Effector memory CD8-positive, alpha-beta T cell (primary cell): Measurements from ENCODE around the gene PDGFD.

ENCODE experiments used
- ATAC-seq: fragments of 150-1000 bp; cut with Tn5 transposase; replicated peaks from 2 replicates; pipeline ENCODE4 v1.10.0; 2021; ENCODE audit warnings: mild to moderate bottlenecking, moderate library complexity
- DNase-seq, 3 experiments: peaks; one replicate each; pipeline ENCODE4 v3.0.0; 2021
- H3K27ac Mint-ChIP-seq, 2 donors: one replicate each; pipeline ENCODE4 v1.8.0; 2022; ENCODE audit warnings: mild to moderate bottlenecking in 2 of 2, mixed read lengths in 2 of 2, moderate library complexity in 2 of 2
- H3K27me3 Mint-ChIP-seq, 2 donors: one replicate each; pipeline ENCODE4 v1.8.0; 2022; ENCODE audit warnings: mixed read lengths in 2 of 2
- H3K36me3 Mint-ChIP-seq: one replicate; pipeline ENCODE4 v1.8.0; 2022; ENCODE audit warnings: mild to moderate bottlenecking, moderate library complexity, mixed read lengths; ENCODE audit not compliant: insufficient read depth
- H3K4me1 Mint-ChIP-seq, 2 donors: one replicate each; pipeline ENCODE4 v1.8.0; 2022; ENCODE audit warnings: low read depth in 2 of 2, mixed read lengths in 2 of 2
- H3K4me3 Mint-ChIP-seq, 2 donors: one replicate each; pipeline ENCODE4 v1.8.0; 2022; ENCODE audit warnings: mild to moderate bottlenecking in 2 of 2, mixed read lengths in 2 of 2, moderate library complexity in 2 of 2
- H3K9me3 Mint-ChIP-seq, 2 donors: one replicate each; pipeline ENCODE4 v1.8.0; 2022; ENCODE audit warnings: mixed read lengths in 2 of 2

Gene PDGFD

DNA sequence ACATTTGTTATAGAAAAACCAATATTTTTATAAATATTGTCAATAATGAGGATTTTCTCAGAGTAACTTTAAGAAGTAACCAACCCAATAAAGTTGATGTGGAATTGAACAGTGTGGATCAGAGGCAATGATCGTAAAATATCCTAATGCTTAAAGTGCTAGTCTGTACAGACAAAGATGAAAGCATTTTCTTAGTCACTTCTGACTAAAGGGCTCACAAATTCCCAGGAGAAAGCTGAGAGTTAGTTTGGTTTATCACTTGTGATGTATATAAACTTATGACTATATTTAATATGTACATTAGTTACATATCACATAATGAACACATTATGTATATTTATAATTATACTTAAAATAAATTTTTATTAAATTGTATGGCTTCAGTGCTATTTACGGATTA lies 152.9 kb downstream of the PDGFD start:
- H3K9me3 Mint-ChIP-seq: no peaks in the 10 kb centered on the region
- H3K27ac Mint-ChIP-seq: no peak overlapping the region
- DNase-seq: no peak
- ATAC-seq: no peak
- H3K4me1 Mint-ChIP-seq: peaks cover 0 to 1% of the 10 kb centered on the region in 2 donors
- H3K4me3 Mint-ChIP-seq: no peak overlapping the region
- no peaks in the 10 kb centered on the region for H3K27me3 Mint-ChIP-seq
- H3K36me3 Mint-ChIP-seq: peaks cover 2% of the 10 kb centered on the region

DNA sequence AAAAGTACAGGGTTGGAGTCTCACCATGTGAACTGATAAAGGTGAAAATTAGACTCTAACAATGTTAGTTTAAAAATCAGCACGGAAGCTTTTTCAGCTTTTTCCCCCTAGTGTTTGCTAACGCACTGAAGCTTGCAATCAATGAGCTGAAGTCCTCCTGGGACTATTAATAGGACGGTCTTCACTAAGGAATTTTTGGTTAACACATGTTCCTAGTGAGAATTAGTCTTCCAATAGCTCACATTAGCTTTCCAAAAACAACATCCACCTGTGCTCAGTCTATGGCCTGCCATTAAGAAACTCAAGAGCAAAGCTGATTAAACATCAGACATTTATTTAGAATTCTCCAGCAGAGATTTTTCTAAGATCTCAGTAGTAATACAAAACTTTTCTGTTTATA lies 154.2 kb downstream of the PDGFD start:
- Mint-ChIP-seq H3K4me3 (no peak overlapping the region), H3K36me3 (peaks cover 2% of the 10 kb centered on the region), H3K27me3 (no peaks in the 10 kb centered on the region)

DNA sequence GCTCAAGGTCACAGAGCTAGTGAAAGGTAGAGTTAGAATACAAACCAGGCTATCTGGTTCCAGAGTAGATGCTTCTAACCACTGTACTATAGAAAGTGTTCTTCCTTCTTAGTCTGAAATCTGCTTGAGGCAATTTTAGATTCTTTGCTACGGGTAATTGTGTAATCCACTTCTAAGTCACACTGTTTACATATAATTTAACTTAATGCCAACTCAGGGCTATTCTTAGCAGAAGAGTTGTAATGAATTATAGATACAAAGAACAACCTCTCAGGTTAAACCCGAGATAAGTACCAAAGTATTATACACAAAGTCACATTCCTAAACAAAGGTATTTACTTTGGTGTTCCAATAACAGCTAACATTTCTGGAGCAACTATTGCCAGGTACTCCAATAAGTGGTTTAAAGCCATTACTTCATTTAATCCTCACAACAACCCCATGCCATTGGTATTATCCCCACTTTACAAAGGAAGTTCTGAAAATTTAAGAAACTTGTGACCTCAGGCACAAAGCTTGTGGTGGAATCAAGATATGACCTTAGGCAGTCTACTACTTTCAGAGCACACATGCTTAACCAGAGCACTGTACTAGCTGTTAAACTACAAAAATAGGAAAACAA lies 158.6 kb downstream of the PDGFD start:
- no peak for ATAC-seq
- H3K9me3 Mint-ChIP-seq: no peaks in the 10 kb centered on the region
- no peak overlapping the region for H3K4me3 Mint-ChIP-seq

More for the DNA sequence above, 154.2 kb downstream of the PDGFD start:
- Mint-ChIP-seq H3K27ac (no peak overlapping the region), H3K9me3 (no peaks in the 10 kb centered on the region), H3K4me1 (no peaks in the 10 kb centered on the region)
- ATAC-seq: no peak
- DNase-seq: no peak

DNA sequence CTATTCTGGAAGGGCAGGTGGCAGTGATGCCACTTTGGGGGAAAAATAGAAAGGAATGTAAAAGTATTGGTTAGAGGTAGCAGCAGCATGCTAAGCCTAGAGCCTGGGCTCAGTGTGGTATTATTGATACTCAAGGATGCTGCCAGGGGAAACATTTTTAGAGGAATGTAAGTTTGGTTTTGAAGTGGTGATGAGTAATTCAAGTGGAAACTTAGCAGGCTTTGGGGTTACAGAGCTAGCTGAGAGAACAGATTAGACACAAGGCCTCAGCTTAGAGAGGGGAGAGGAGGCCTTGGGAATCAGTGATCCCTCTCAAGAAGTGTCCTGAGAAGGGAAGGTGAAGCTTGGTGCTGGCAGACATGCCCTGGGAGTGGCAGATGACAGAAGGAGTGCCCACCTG lies 160.5 kb downstream of the PDGFD start:
- H3K9me3 Mint-ChIP-seq: no peaks in the 10 kb centered on the region
- no peaks in the 10 kb centered on the region for H3K27me3 Mint-ChIP-seq
- DNase-seq (no peak), ATAC-seq (no peak)
- H3K36me3 Mint-ChIP-seq: peaks cover 2% of the 10 kb centered on the region
- no peak overlapping the region for H3K27ac Mint-ChIP-seq
- H3K4me3 Mint-ChIP-seq: no peak overlapping the region
- H3K4me1 Mint-ChIP-seq: no peaks in the 10 kb centered on the region

More for the DNA sequence above, 158.6 kb downstream of the PDGFD start:
- peaks cover 2% of the 10 kb centered on the region for H3K36me3 Mint-ChIP-seq
- H3K27ac Mint-ChIP-seq: no peak overlapping the region
- no peaks in the 10 kb centered on the region for H3K4me1 Mint-ChIP-seq
- no peak for DNase-seq
- no peaks in the 10 kb centered on the region for H3K27me3 Mint-ChIP-seq

DNA sequence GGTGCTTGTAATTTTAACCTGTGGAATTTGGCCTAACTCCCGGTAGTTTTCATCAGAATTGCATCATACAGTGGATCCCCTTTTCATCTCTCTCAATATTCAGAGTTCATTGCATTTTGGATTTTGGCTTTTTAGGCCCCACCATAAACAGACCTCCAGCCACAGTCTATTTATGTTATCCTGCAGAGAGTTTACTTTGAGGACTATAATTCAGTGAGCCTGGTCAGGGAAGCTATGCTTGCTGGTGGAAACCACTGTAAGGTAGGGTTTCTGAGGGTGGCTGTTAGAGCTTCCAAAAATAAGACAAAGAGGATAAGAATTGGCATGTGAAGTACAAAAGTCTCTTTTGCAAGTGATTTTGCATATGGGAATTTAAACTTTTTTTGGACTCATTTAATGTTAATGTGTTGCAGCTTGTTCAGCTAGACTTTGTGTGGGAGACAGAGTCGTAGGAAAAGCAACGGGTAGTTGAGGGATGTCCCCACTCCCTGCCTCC lies 162.3 kb downstream of the PDGFD start:
- H3K36me3 Mint-ChIP-seq: peaks cover 2% of the 10 kb centered on the region

DNA sequence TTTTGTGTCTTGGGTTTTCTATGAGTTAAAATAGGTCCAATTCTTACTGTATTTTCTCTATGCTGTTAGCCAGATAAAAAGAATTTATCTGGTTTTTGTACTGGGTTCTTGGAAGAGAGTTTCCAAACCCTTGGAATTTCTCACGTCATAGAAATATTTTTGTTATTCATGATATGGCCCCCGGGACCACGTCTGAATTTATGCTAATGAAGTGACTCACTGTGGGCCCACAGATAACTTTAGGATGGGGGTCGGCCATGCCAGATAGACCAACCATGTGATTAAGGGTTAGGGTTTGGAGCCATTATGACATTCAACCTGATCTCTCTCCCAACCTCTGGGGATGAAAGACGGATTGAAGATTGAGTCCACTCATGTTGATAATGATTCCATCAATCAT lies 163.1 kb downstream of the PDGFD start:
- no peak for DNase-seq

More for the DNA sequence above, 162.3 kb downstream of the PDGFD start:
- no peaks in the 10 kb centered on the region for H3K4me1 Mint-ChIP-seq
- no peak overlapping the region for H3K4me3 Mint-ChIP-seq
- ATAC-seq (no peak), DNase-seq (no peak)
- no peaks in the 10 kb centered on the region for H3K27me3 Mint-ChIP-seq
- no peak overlapping the region for H3K27ac Mint-ChIP-seq
- H3K9me3 Mint-ChIP-seq: no peaks in the 10 kb centered on the region

DNA sequence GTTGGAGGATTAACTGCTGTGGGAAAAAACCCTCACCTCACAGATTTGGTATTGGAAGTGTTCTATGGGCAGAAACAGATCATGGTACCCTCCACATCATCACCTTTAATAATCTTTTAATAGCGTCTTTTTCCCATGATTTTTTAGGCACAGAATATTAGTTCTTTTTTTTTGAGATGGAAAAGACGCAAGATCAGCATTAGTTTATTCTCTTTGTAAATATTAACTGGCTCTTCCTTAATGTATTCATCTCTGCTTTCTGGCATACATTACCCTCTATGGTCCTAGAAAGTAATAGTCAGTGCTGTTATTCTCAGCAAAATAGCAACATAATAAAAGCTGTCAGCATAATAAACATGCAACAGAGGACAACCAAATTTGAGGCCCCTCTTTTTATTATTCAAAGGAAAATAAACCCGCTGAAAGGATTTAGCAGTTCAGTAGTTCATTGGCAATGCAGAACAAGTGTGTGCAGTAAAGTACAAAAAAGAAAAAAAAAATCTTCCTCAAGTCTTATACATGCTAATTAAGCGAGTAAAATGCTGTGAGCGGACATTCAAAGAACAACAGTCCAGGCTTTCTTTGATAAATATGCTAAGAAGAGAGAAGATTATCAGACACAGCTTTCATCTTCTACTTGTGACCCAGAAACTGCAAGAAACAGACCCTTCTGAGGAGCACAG lies 165.0 kb downstream of the PDGFD start:
- Mint-ChIP-seq H3K4me3 (no peak overlapping the region), H3K4me1 (no peaks in the 10 kb centered on the region), H3K27ac (no peak overlapping the region), H3K27me3 (no peaks in the 10 kb centered on the region), H3K9me3 (no peaks in the 10 kb centered on the region), H3K36me3 (no peaks in the 10 kb centered on the region)
- no peak for DNase-seq
- no peak for ATAC-seq

More for the DNA sequence above, 163.1 kb downstream of the PDGFD start:
- no peak for ATAC-seq
- H3K4me1 Mint-ChIP-seq: no peaks in the 10 kb centered on the region
- no peaks in the 10 kb centered on the region for H3K9me3 Mint-ChIP-seq
- no peaks in the 10 kb centered on the region for H3K27me3 Mint-ChIP-seq
- H3K36me3 Mint-ChIP-seq: no peaks in the 10 kb centered on the region
- no peak overlapping the region for H3K27ac Mint-ChIP-seq
- H3K4me3 Mint-ChIP-seq: no peak overlapping the region

DNA sequence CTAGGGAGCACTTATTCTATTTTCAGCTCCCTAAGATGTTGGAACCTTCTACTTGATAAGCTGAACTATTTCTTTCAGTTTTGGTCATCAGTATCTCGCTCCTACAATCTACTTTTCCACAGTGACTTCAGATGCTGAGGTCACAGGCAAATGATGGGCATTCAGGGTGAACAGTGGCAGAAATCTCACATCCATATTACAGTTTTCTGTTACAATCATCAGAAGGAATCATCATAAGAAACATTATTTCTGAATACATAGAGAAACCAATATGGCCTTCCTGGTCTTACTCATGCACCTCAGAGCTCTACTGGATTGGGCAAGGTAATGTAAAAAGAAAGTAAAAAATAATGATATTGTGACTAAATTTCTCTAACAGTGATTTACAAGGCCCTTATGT lies 166.9 kb downstream of the PDGFD start:
- Mint-ChIP-seq H3K27me3 (no peaks in the 10 kb centered on the region), H3K27ac (no peak overlapping the region), H3K36me3 (no peaks in the 10 kb centered on the region), H3K9me3 (no peaks in the 10 kb centered on the region), H3K4me3 (no peak overlapping the region), H3K4me1 (no peaks in the 10 kb centered on the region)
- no peak for DNase-seq
- ATAC-seq: no peak

DNA sequence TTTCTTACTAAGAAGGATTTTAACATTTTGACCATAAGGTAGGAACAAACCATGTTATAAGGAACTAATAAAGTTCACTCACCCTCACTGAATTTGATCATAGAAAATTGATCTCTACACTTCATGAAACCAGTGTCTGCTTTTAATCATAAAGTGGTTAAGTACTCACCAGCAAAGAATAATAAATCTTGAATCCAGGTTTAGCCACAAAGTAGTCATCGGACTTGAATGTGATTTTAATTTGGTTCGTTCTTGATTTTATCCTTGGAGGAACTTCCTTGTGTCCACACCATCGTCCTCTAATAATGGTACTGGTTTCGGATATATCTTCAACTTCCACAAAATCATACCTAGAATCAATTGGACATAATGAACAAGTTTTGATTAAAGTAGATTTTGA lies 168.1 kb downstream of the PDGFD start:
- H3K27ac Mint-ChIP-seq: no peak overlapping the region
- H3K4me3 Mint-ChIP-seq: no peak overlapping the region
- ATAC-seq: no peak
- DNase-seq: no peak
- H3K36me3 Mint-ChIP-seq: no peaks in the 10 kb centered on the region
- H3K4me1 Mint-ChIP-seq: no peaks in the 10 kb centered on the region
- no peaks in the 10 kb centered on the region for H3K9me3 Mint-ChIP-seq
- H3K27me3 Mint-ChIP-seq: no peaks in the 10 kb centered on the region

DNA sequence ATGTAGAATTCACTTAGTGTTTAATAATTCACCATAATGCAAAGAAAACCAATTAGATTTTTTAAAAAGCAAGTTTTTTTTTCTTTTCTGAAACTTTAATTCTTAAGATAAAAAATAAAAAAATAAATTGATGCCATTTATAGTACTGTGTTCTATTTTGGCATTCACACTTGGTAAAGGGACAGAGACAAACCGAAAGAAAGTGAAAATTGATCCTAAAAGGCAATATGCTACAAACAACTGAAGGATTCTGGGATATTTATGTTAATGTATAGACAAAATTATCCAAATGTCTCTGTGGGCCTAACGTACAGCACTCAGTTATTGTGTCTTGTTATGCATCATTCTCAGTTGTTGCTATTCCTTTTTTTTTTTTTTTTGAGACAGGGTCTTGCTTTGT lies 169.4 kb downstream of the PDGFD start:
- DNase-seq (no peak), ATAC-seq (no peak)
- H3K27ac Mint-ChIP-seq: no peak overlapping the region
- no peaks in the 10 kb centered on the region for H3K27me3 Mint-ChIP-seq
- no peak overlapping the region for H3K4me3 Mint-ChIP-seq
- no peaks in the 10 kb centered on the region for H3K36me3 Mint-ChIP-seq
- no peaks in the 10 kb centered on the region for H3K4me1 Mint-ChIP-seq
- H3K9me3 Mint-ChIP-seq: no peaks in the 10 kb centered on the region

DNA sequence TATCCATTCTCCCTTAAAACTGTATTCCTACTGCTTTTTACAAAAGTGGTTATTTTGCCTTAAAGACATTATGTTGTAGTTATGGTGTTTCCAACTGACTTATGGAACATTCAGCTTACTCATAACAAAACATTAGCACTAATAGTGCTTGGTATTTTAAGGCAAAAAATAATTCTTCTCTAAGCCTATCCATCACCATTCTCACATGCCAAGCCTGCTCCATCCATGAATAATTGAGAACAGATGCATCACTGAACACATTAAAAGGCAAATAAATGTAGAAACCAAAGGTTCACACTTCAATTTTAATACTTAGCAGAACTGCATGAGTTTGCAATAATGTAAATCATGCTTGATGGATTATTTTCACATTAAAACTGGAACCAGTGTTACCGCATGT lies 169.9 kb downstream of the PDGFD start:
- ATAC-seq: no peak
- Mint-ChIP-seq H3K9me3 (no peaks in the 10 kb centered on the region), H3K4me3 (no peak overlapping the region), H3K4me1 (no peaks in the 10 kb centered on the region), H3K27me3 (no peaks in the 10 kb centered on the region), H3K27ac (no peak overlapping the region), H3K36me3 (no peaks in the 10 kb centered on the region)
- DNase-seq: no peak

DNA sequence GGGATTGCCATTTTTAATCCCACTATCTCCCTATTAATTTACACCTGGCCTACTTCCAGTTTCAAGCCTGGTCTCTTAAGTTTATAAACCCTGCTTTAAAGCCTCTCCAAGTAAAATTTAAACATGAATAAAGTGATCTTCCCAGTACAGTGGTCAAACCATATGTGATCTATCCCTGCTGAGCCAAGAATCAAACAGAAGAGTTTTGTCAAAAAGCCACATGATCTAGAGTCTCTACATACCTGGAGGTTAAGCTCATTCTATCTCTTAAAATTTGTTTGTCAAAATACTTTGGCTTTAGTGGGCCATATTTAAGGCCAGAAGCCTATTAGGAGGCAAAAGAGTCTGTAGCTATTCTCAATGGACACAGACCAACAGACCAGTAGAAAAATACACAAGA lies 170.4 kb downstream of the PDGFD start:
- no peaks in the 10 kb centered on the region for H3K4me1 Mint-ChIP-seq
- no peak for DNase-seq
- no peaks in the 10 kb centered on the region for H3K9me3 Mint-ChIP-seq
- H3K27me3 Mint-ChIP-seq: no peaks in the 10 kb centered on the region
- ATAC-seq: no peak
- H3K36me3 Mint-ChIP-seq: no peaks in the 10 kb centered on the region
- no peak overlapping the region for H3K4me3 Mint-ChIP-seq
- H3K27ac Mint-ChIP-seq: no peak overlapping the region

DNA sequence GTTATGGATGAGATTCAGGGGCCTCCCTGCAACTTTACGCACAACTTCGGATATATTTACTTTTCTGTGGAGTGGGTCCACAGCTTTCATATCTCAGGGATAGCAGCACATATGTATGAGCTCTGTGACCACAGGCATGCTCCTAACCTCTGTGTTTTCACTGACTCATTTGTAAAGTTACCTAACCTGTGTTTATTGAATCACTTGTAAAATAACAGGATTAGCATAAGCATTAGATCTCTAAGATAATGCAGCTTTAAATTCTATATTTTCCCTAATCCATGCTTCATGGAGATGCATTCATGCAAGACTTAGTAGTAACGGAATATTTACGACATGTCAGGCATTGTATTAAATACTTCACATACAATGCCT lies 175.4 kb downstream of the PDGFD start:
- DNase-seq (no peak), ATAC-seq (no peak)
- H3K36me3 Mint-ChIP-seq: no peaks in the 10 kb centered on the region
- no peak overlapping the region for H3K27ac Mint-ChIP-seq
- H3K4me3 Mint-ChIP-seq: no peak overlapping the region
- H3K9me3 Mint-ChIP-seq: peaks cover 0 to 6% of the 10 kb centered on the region in 2 donors
- no peaks in the 10 kb centered on the region for H3K4me1 Mint-ChIP-seq
- no peaks in the 10 kb centered on the region for H3K27me3 Mint-ChIP-seq
